OCI-LY1 (cell line): Measurements from ENCODE around the gene SLC43A2.

ENCODE experiments used
- EZH2 ChIP-seq: fragments of 200-600 bp; sonication (generic), shearing (Covaris generic); IDR thresholded peaks from 2 replicates; pipeline ENCODE4 v1.8.0; 2017; ENCODE audit warnings: borderline replicate concordance, mixed run types, mild to moderate bottlenecking, antibody characterized with exemption, low read length, moderate library complexity, mixed read lengths
- TF ChIP-seq, protein P1 (sequence below): fragments of 200-600 bp; sonication (generic), shearing (Covaris generic); IDR thresholded peaks from 2 replicates; pipeline ENCODE4 v1.5.1; 2017; ENCODE audit warnings: mild to moderate bottlenecking, antibody characterized with exemption, low read length, moderate library complexity, mixed read lengths

DNA sequence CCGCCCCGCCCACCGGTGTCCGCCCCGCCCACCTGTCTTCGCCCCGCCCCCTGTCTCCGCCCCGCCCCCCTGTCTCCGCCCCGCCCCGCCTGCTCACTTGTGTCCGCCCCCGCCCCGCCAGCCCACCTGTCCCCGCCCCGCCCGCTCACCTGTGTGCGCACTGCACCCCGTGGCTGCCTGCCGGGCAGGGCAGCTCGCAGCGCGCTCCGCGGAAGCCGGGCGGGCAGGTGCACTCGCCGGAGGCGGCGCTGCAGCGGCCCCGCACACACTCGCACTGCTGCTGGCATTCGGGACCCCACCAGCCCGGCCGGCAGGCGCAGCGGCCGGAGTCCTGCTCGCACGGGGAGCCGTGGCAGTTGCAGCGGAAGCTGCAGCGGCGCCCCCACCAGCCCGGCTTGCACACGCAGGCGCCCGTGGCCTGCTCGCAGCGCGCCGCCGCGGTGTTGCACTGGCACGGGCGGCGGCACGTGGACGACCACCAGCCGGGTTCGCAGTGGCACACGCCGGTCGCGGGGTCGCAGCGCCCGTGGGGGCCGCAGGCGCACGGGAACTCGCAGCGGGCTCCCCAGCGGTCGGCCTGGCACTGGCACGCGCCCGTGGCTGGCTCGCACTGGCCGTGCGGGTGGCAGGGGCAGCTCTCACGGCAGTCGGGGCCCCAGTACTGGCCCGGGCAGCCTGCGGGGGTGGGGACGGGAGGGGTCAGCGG lies 14.8 kb upstream of the SLC43A2 start:
- TF ChIP-seq, protein P1, sequence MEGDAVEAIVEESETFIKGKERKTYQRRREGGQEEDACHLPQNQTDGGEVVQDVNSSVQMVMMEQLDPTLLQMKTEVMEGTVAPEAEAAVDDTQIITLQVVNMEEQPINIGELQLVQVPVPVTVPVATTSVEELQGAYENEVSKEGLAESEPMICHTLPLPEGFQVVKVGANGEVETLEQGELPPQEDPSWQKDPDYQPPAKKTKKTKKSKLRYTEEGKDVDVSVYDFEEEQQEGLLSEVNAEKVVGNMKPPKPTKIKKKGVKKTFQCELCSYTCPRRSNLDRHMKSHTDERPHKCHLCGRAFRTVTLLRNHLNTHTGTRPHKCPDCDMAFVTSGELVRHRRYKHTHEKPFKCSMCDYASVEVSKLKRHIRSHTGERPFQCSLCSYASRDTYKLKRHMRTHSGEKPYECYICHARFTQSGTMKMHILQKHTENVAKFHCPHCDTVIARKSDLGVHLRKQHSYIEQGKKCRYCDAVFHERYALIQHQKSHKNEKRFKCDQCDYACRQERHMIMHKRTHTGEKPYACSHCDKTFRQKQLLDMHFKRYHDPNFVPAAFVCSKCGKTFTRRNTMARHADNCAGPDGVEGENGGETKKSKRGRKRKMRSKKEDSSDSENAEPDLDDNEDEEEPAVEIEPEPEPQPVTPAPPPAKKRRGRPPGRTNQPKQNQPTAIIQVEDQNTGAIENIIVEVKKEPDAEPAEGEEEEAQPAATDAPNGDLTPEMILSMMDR = peak; percentile 36; the same call in 1 of the 2 replicates
- TF ChIP-seq EZH2 = no peak
